ENCODE data around the gene ANKRD33B.

ANKRD33B gene

GRCh38 chr5:10551782-10552138, 12.1 kb upstream of the ANKRD33B start:
- Histone ChIP-seq H3K4me1 (ENCODE audit: insufficient read depth, insufficient read length) (peaks cover 18% of the 10 kb centered on the region), H3K9ac (ENCODE audit: insufficient read length, low read depth) (no peak overlapping the region), H3K9me3 (ENCODE audit: insufficient read depth, low read length) (no peaks in the 10 kb centered on the region)

GRCh38 chr5:10552183-10553143, 11.4 kb upstream of the ANKRD33B start:
- no peak overlapping the region for H3K9ac ChIP-seq (ENCODE audit: insufficient read length, low read depth)
- H3K36me3 ChIP-seq (ENCODE audit: insufficient read depth, insufficient read length, low read length): no peaks in the 10 kb centered on the region
- peaks cover 3% of the 10 kb centered on the region for H3K27me3 ChIP-seq (ENCODE audit: insufficient read depth, insufficient read length)
- no peaks in the 10 kb centered on the region for H3K9me3 ChIP-seq (ENCODE audit: insufficient read depth, low read length)
- H3K4me3 ChIP-seq (ENCODE audit: insufficient read length, low read depth): no peak overlapping the region
- TF ChIP-seq ZNF274 (IDR thresholded peaks at IDR 0.05; ENCODE audit: low read depth, low read length): no peak
- TF ChIP-seq YY1 (IDR thresholded peaks at IDR 0.05; ENCODE audit: insufficient read depth, insufficient read length): no peak
- no peak for TF ChIP-seq SUZ12 (IDR thresholded peaks at IDR 0.05; ENCODE audit: extremely low read depth, insufficient read depth, insufficient read length)
- H3K4me1 ChIP-seq (ENCODE audit: insufficient read depth, insufficient read length): peaks cover 22% of the 10 kb centered on the region
- DNase-seq (ENCODE audit: low read depth, low spot score): no peak

More at GRCh38 chr5:10551782-10552138, 12.1 kb upstream of the ANKRD33B start:
- TF ChIP-seq YY1 (IDR thresholded peaks at IDR 0.05; ENCODE audit: insufficient read depth, insufficient read length) (no peak), ZNF274 (IDR thresholded peaks at IDR 0.05; ENCODE audit: low read depth, low read length) (no peak), SUZ12 (IDR thresholded peaks at IDR 0.05; ENCODE audit: extremely low read depth, insufficient read depth, insufficient read length) (no peak)
- no peaks in the 10 kb centered on the region for H3K27me3 ChIP-seq (ENCODE audit: insufficient read depth, insufficient read length)
- no peaks in the 10 kb centered on the region for H3K36me3 ChIP-seq (ENCODE audit: insufficient read depth, insufficient read length, low read length)
- H3K4me3 ChIP-seq (ENCODE audit: insufficient read length, low read depth): no peak overlapping the region
- DNase-seq (ENCODE audit: low read depth, low spot score): no peak

DNA sequence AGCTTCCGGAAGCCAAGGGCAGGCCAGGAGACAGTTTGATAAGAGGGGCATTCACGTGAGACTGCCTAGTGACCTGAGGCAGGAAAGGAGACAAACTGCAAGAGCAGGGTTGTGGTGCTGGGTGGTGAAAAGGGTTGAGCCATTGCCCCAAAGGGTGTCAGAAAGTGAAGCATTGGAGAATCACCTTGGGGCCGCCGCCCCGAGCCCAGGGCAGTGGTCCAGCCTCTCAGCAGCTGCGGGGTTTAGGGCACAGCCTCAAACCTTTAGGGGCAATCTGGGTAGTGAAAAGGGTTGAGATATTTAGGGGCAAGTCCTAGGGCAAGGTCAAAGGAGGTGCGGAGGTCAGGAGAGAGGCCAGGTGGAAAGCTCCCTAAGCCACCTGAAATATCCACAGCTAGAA, 10.4 kb upstream of the ANKRD33B start:
- Histone ChIP-seq H3K27me3 (ENCODE audit: insufficient read depth, insufficient read length) (peaks cover 5% of the 10 kb centered on the region), H3K36me3 (ENCODE audit: insufficient read depth, insufficient read length, low read length) (no peaks in the 10 kb centered on the region), H3K4me3 (ENCODE audit: insufficient read length, low read depth) (no peak overlapping the region), H3K9ac (ENCODE audit: insufficient read length, low read depth) (no peak overlapping the region), H3K9me3 (ENCODE audit: insufficient read depth, low read length) (no peaks in the 10 kb centered on the region), H3K4me1 (ENCODE audit: insufficient read depth, insufficient read length) (peaks cover 24% of the 10 kb centered on the region)
- no peak for DNase-seq (ENCODE audit: low read depth, low spot score)
- TF ChIP-seq YY1 (IDR thresholded peaks at IDR 0.05; ENCODE audit: insufficient read depth, insufficient read length): no peak

DNA sequence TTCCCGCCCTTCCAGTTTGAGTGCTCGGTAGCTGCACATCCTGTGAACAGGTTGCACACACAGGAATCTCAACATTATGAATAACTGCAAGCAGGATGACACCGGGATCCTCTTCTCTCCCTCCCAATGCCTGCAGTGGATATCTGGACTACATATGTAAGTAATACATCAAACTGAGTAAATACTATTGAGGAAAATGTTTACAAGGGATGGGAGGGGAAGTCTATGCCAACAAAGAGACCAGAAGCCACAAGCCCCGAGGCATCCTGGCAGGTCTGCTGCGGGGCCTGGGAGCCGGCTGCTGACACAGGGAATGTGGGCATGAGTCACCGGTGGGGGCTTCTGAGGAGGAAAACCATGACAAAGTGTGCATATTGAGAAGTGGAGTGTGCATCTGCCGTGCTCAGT, 8.6 kb upstream of the ANKRD33B start:
- Histone ChIP-seq H3K4me1 (ENCODE audit: insufficient read depth, insufficient read length) (peaks cover 19% of the 10 kb centered on the region), H3K4me3 (ENCODE audit: insufficient read length, low read depth) (no peak overlapping the region), H3K9ac (ENCODE audit: insufficient read length, low read depth) (no peak overlapping the region), H3K27me3 (ENCODE audit: insufficient read depth, insufficient read length) (peaks cover 5% of the 10 kb centered on the region), H3K9me3 (ENCODE audit: insufficient read depth, low read length) (no peaks in the 10 kb centered on the region), H3K36me3 (ENCODE audit: insufficient read depth, insufficient read length, low read length) (no peaks in the 10 kb centered on the region)
- no peak for DNase-seq (ENCODE audit: low read depth, low spot score)
- TF ChIP-seq SUZ12 (IDR thresholded peaks at IDR 0.05; ENCODE audit: extremely low read depth, insufficient read depth, insufficient read length) (no peak), ZNF274 (IDR thresholded peaks at IDR 0.05; ENCODE audit: low read depth, low read length) (no peak), YY1 (IDR thresholded peaks at IDR 0.05; ENCODE audit: insufficient read depth, insufficient read length) (no peak)

DNA sequence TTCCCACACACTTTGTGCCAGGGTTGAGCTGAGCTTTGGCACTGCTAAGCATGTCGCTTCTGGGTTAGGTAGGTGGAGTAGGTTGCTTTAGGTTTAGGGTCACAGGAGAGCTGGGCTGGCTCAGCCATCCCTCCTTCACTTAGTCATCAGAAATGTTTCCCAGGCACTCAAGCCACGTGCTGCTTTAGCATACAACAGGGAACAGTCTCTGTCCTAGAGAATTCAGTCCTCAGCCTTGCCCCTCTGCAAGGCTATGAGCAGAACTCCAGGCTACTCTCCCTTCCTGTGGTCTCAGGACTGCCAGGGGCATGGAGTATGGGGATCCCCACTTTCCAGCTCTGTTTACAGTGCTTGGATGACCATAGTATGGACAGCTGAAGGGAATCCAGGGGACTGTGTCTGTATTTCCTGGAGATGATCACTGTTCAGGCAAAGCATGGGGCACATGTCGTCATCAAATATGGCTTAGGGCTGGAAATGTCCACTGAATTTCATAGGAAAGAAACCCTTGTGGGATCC, 7.5 kb upstream of the ANKRD33B start:
- no peak overlapping the region for H3K4me3 ChIP-seq (ENCODE audit: insufficient read length, low read depth)
- no peaks in the 10 kb centered on the region for H3K36me3 ChIP-seq (ENCODE audit: insufficient read depth, insufficient read length, low read length)
- H3K4me1 ChIP-seq (ENCODE audit: insufficient read depth, insufficient read length): peaks cover 16% of the 10 kb centered on the region
- peaks cover 5% of the 10 kb centered on the region for H3K27me3 ChIP-seq (ENCODE audit: insufficient read depth, insufficient read length)
- TF ChIP-seq ZNF274 (IDR thresholded peaks at IDR 0.05; ENCODE audit: low read depth, low read length) (no peak), SUZ12 (IDR thresholded peaks at IDR 0.05; ENCODE audit: extremely low read depth, insufficient read depth, insufficient read length) (no peak), YY1 (IDR thresholded peaks at IDR 0.05; ENCODE audit: insufficient read depth, insufficient read length) (no peak)
- H3K9me3 ChIP-seq (ENCODE audit: insufficient read depth, low read length): no peaks in the 10 kb centered on the region
- DNase-seq (ENCODE audit: low read depth, low spot score): no peak
- H3K9ac ChIP-seq (ENCODE audit: insufficient read length, low read depth): no peak overlapping the region

DNA sequence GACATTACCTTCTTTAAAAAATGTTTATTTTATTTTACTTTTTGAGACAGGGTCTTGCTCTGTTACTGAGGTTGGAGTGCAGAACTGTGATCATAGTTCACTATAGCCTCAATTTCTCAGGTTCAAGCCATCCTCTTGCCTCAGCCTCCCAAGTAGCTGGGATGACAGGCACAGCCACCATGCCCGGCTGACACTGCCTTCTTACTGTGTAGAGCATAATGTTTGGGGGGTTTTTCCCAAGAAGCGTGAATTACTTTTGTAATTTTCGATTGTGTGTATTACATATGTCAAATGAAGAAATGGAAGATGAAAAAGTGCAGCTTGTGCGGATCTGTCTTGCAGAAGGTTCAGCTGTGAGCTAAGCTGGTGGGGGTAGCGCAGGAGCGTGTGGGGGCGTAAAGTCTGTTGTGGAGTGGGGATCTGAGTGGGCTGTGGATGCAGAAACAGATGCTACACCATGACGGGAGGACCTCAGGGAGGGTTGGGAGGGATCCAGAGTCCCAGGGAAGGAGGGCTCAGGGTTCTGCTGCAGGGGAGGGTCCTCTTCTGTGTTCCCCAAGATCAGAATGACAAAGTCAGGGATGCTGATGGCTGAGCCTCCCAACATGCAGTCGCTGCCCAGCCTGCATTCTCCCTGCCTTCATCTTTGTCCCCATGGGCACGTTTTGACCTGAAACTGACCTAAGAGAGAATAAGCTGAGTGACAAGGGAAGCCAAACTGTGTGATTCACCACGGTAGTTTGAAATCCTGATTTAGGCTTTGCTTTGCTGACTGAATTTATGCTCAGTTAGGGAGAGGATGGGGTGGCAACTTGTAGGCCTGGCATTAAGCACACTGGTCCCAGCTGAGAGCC, 6.8 kb upstream of the ANKRD33B start:
- TF ChIP-seq ZNF274 (IDR thresholded peaks at IDR 0.05; ENCODE audit: low read depth, low read length) (no peak), SUZ12 (IDR thresholded peaks at IDR 0.05; ENCODE audit: extremely low read depth, insufficient read depth, insufficient read length) (no peak), YY1 (IDR thresholded peaks at IDR 0.05; ENCODE audit: insufficient read depth, insufficient read length) (no peak)
- Histone ChIP-seq H3K4me1 (ENCODE audit: insufficient read depth, insufficient read length) (peaks cover 14% of the 10 kb centered on the region), H3K36me3 (ENCODE audit: insufficient read depth, insufficient read length, low read length) (no peaks in the 10 kb centered on the region), H3K9me3 (ENCODE audit: insufficient read depth, low read length) (no peaks in the 10 kb centered on the region), H3K9ac (ENCODE audit: insufficient read length, low read depth) (no peak overlapping the region), H3K27me3 (ENCODE audit: insufficient read depth, insufficient read length) (peaks cover 5% of the 10 kb centered on the region), H3K4me3 (ENCODE audit: insufficient read length, low read depth) (no peak overlapping the region)
- DNase-seq (ENCODE audit: low read depth, low spot score): no peak

DNA sequence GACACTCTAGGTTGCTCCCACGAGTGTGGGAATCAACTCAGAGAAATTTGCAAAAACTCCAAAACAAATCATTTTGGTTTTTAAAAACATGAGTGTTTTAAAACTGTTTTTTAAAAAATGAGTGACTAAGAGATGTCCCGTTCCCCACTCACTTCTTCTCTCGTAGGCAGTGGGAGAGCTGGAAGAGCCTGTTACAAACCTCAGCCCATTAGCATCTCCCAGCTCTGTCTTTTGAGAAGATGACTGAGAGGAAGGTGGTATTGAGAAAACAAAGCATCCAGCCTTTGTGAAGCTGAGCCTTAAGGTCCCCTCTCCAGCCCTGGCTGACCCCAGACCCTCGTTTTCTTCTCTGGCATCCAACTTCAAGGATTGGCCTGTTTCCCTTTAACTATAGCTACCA, 4.7 kb upstream of the ANKRD33B start:
- H3K4me1 ChIP-seq (ENCODE audit: insufficient read depth, insufficient read length): peaks cover 11% of the 10 kb centered on the region
- no peak overlapping the region for H3K4me3 ChIP-seq (ENCODE audit: insufficient read length, low read depth)
- DNase-seq (ENCODE audit: low read depth, low spot score): no peak
- TF ChIP-seq YY1 (IDR thresholded peaks at IDR 0.05; ENCODE audit: insufficient read depth, insufficient read length): no peak
- no peak for TF ChIP-seq SUZ12 (IDR thresholded peaks at IDR 0.05; ENCODE audit: extremely low read depth, insufficient read depth, insufficient read length)
- TF ChIP-seq ZNF274 (IDR thresholded peaks at IDR 0.05; ENCODE audit: low read depth, low read length): no peak
- peaks cover 12% of the 10 kb centered on the region for H3K27me3 ChIP-seq (ENCODE audit: insufficient read depth, insufficient read length)
- H3K36me3 ChIP-seq (ENCODE audit: insufficient read depth, insufficient read length, low read length): no peaks in the 10 kb centered on the region
- H3K9me3 ChIP-seq (ENCODE audit: insufficient read depth, low read length): no peaks in the 10 kb centered on the region
- no peak overlapping the region for H3K9ac ChIP-seq (ENCODE audit: insufficient read length, low read depth)

Measured in NT2/D1 (cell line).